ENCODE results near the gene NINJ2.

Gene NINJ2

GRCh38 chr12:524167-524951, 138.9 kb downstream of the NINJ2 start:
- DNase-seq, result no peak

GRCh38 chr12:522692-523378, 140.4 kb downstream of the NINJ2 start:
- DNase-seq, result no peak

- DNase-seq, result no peak
Measured at GRCh38 chr12:520119-520518, 143.1 kb downstream of the NINJ2 start.

GRCh38 chr12:517538-517937, 145.7 kb downstream of the NINJ2 start:
- DNase-seq, result no peak

Measured in stimulated activated naive CD4-positive, alpha-beta T cell (primary cell).